Neural cell (in vitro differentiated cells): ENCODE results near the gene AOAH. TPM values are rescaled to one million over a fixed set of nuclear protein-coding genes. Genes with fewer than 3 reads are reported as not detected.

Experiments
- H2AFZ ChIP-seq: fragments of 200-600, 300-800 bp; sonication (generic), shearing (Covaris generic); 2 replicates; pipeline ENCODE4 v1.6.0; 2014; ENCODE audit warnings: low read depth, mild to moderate bottlenecking, antibody characterized with exemption, low read length, moderate library complexity
- H3F3A ChIP-seq: fragments of 200-600 bp; shearing (Covaris generic); 2 replicates; pipeline ENCODE4 v1.6.1; 2016; ENCODE audit warnings: mild to moderate bottlenecking, moderate library complexity, mixed read lengths, antibody characterized with exemption, low read length; ENCODE audit not compliant: insufficient read depth, poor library complexity, severe bottlenecking
- H3K27ac ChIP-seq: fragments of 200-600, 300-800 bp; sonication (generic), shearing (Covaris generic); 2 replicates; pipeline ENCODE4 v1.5.1; 2014; ENCODE audit warnings: mild to moderate bottlenecking, low read length, moderate library complexity
- H3K27me3 ChIP-seq: fragments of 300-800, 200-600 bp; sonication (generic), shearing (Covaris generic); 2 replicates; pipeline ENCODE4 v1.6.0; 2014; ENCODE audit warnings: mild to moderate bottlenecking, low read depth, low read length, moderate library complexity; ENCODE audit not compliant: insufficient read depth
- H3K36me3 ChIP-seq: fragments of 300-800, 200-600 bp; sonication (generic), shearing (Covaris generic); 2 replicates; pipeline ENCODE4 v1.5.1; 2014; ENCODE audit warnings: mild to moderate bottlenecking, antibody characterized with exemption, low read length, moderate library complexity; ENCODE audit not compliant: insufficient read depth
- H3K4me2 ChIP-seq: fragments of 300-800, 200-600 bp; sonication (generic), shearing (Covaris generic); 2 replicates; pipeline ENCODE4 v1.6.0; 2014; ENCODE audit warnings: mild to moderate bottlenecking, low read length
- H3K4me3 ChIP-seq: fragments of 300-800, 200-600 bp; sonication (generic), shearing (Covaris generic); 2 replicates; pipeline ENCODE4 v1.5.1; 2014; ENCODE audit warnings: mild to moderate bottlenecking, low read length, moderate library complexity
- H3K79me2 ChIP-seq: fragments of 200-600 bp; shearing (Covaris generic); replicated peaks from 2 replicates; pipeline ENCODE4 v1.6.0; 2014; ENCODE audit warnings: mild to moderate bottlenecking, low read length, moderate library complexity; ENCODE audit not compliant: insufficient read depth
- H3K9ac ChIP-seq: fragments of 300-800, 200-600 bp; sonication (generic), shearing (Covaris generic); 2 replicates; pipeline ENCODE4 v1.6.1; 2016; ENCODE audit warnings: mild to moderate bottlenecking, low read length, mixed read lengths
- H3K9me2 ChIP-seq: fragments of 200-600 bp; shearing (Covaris generic); 2 replicates; pipeline ENCODE4 v1.6.1; 2016; ENCODE audit warnings: mild to moderate bottlenecking, low read length, mixed read lengths; ENCODE audit not compliant: insufficient read depth
- H3K9me3 ChIP-seq: fragments of 200-600, 300-800 bp; sonication (generic), shearing (Covaris generic); 2 replicates; pipeline ENCODE4 v1.6.1; 2016; ENCODE audit warnings: mild to moderate bottlenecking, mixed run types, low read length, moderate library complexity, mixed read lengths
- H4K20me1 ChIP-seq: fragments of 200-600 bp; shearing (Covaris generic); 2 replicates; pipeline ENCODE4 v1.6.1; 2016; ENCODE audit warnings: mild to moderate bottlenecking, mixed run types; ENCODE audit not compliant: insufficient read depth
- CTCF ChIP-seq: fragments of 450-650 bp; IDR thresholded peaks from 2 replicates; pipeline ENCODE4 v1.5.1; 2014; ENCODE audit warnings: antibody characterized with exemption, mild to moderate bottlenecking, moderate library complexity; ENCODE audit not compliant: poor library complexity, severe bottlenecking
- EP300 ChIP-seq: fragments of 450-650 bp; conservative IDR thresholded peaks from 2 replicates; pipeline ENCODE4 v1.6.1; 2014; ENCODE audit warnings: antibody characterized with exemption, mild to moderate bottlenecking, moderate library complexity; ENCODE audit not compliant: poor library complexity, severe bottlenecking
- EZH2 ChIP-seq: fragments of 200-600, 300-800 bp; shearing (Covaris generic), sonication (generic); IDR thresholded peaks from 2 replicates; pipeline ENCODE4 v1.6.1; 2014; ENCODE audit warnings: antibody characterized with exemption, low read length, borderline replicate concordance, mild to moderate bottlenecking; ENCODE audit not compliant: insufficient read depth, poor library complexity, severe bottlenecking
- MXI1 ChIP-seq: fragments of 450-650 bp; conservative IDR thresholded peaks from 2 replicates; pipeline ENCODE4 v1.6.1; 2014; ENCODE audit warnings: antibody characterized with exemption, mild to moderate bottlenecking; ENCODE audit not compliant: poor library complexity, severe bottlenecking
- POLR2AphosphoS5 ChIP-seq: IDR thresholded peaks from 2 replicates; pipeline ENCODE4 v1.6.1; 2012
- RAD21 ChIP-seq: fragments of 450-650 bp; conservative IDR thresholded peaks from 2 replicates; pipeline ENCODE4 v1.6.1; 2014; ENCODE audit warnings: antibody characterized with exemption, mild to moderate bottlenecking, moderate library complexity
- REST ChIP-seq: IDR thresholded peaks from 2 replicates; pipeline ENCODE4 v1.6.1; 2012; ENCODE audit warnings: borderline replicate concordance
- SMC3 ChIP-seq: fragments of 450-650 bp; conservative IDR thresholded peaks from 2 replicates; pipeline ENCODE4 v1.6.1; 2014; ENCODE audit warnings: antibody characterized with exemption, mild to moderate bottlenecking, moderate library complexity; ENCODE audit not compliant: poor library complexity
- TAF1 ChIP-seq: IDR thresholded peaks from 2 replicates; pipeline ENCODE4 v1.6.1; 2012; ENCODE audit warnings: low read depth
- polyA plus RNA-seq: library from polyadenylated mRNA; depleted of rRNA; stranded (reverse); fragments of >200 nt; gene quantifications from 2 replicates; pipeline ENCODE4 v1.2.3, GENCODE V29; 2014

Gene AOAH
- polyA plus RNA-seq, 1 donor from 2014 or later: 4.3 TPM

GRCh38 chr7:36640682-36641081, 83.6 kb downstream of the AOAH start:
- Histone ChIP-seq H3K9me3 (no peaks in the 10 kb centered on the region), H3K4me2 (no peak overlapping the region), H3K27ac (no peak overlapping the region), H3F3A (no peaks in the 10 kb centered on the region), H2AFZ (no peak overlapping the region), H4K20me1 (no peaks in the 10 kb centered on the region), H3K9ac (no peak overlapping the region), H3K79me2 (no peaks in the 10 kb centered on the region), H3K4me3 (no peak overlapping the region), H3K27me3 (no peaks in the 10 kb centered on the region), H3K9me2 (no peaks in the 10 kb centered on the region), H3K36me3 (no peaks in the 10 kb centered on the region)
- TF ChIP-seq CTCF (no peak), REST (no peak), SMC3 (no peak), POLR2AphosphoS5 (no peak), EZH2 (no peak), EP300 (no peak), MXI1 (no peak), TAF1 (no peak), RAD21 (no peak)

- no peak overlapping the region for H3K27ac ChIP-seq
- no peaks in the 10 kb centered on the region for H3K9me2 ChIP-seq
- no peak overlapping the region for H3K4me3 ChIP-seq
Observed at GRCh38 chr7:36639826-36640225, 84.5 kb downstream of the AOAH start.

More at GRCh38 chr7:36639826-36640225, 84.5 kb downstream of the AOAH start:
- H3F3A ChIP-seq: no peaks in the 10 kb centered on the region
- no peak overlapping the region for H3K9ac ChIP-seq
- H2AFZ ChIP-seq: no peak overlapping the region
- H3K4me2 ChIP-seq: no peak overlapping the region
- H3K27me3 ChIP-seq: no peaks in the 10 kb centered on the region
- TF ChIP-seq MXI1 (no peak), RAD21 (no peak), CTCF (no peak), TAF1 (no peak), SMC3 (no peak), POLR2AphosphoS5 (no peak), EZH2 (no peak)
- no peaks in the 10 kb centered on the region for H4K20me1 ChIP-seq
- no peaks in the 10 kb centered on the region for H3K36me3 ChIP-seq
- no peaks in the 10 kb centered on the region for H3K9me3 ChIP-seq
- no peaks in the 10 kb centered on the region for H3K79me2 ChIP-seq
